Testis (tissue), 2 donors: ENCODE measurements around the gene CABCOCO1.

Experiments used
- CTCF ChIP-seq, 3 experiments: fragments of 450-650 bp in 2 of 3; fragments of 200-600 bp in 1 of 3; sonication (generic) in 1 of 3; IDR thresholded peaks; one replicate each; pipeline ENCODE4 v1.5.1; 2016 to 2019; ENCODE audit warnings: antibody characterized with exemption in 3 of 3, mild to moderate bottlenecking in 2 of 3, moderate library complexity in 1 of 3
- POLR2A ChIP-seq: fragments of 450-650 bp; IDR thresholded peaks from one replicate; pipeline ENCODE4 v1.6.1; 2017; ENCODE audit warnings: antibody characterized with exemption, mild to moderate bottlenecking, moderate library complexity

DNA sequence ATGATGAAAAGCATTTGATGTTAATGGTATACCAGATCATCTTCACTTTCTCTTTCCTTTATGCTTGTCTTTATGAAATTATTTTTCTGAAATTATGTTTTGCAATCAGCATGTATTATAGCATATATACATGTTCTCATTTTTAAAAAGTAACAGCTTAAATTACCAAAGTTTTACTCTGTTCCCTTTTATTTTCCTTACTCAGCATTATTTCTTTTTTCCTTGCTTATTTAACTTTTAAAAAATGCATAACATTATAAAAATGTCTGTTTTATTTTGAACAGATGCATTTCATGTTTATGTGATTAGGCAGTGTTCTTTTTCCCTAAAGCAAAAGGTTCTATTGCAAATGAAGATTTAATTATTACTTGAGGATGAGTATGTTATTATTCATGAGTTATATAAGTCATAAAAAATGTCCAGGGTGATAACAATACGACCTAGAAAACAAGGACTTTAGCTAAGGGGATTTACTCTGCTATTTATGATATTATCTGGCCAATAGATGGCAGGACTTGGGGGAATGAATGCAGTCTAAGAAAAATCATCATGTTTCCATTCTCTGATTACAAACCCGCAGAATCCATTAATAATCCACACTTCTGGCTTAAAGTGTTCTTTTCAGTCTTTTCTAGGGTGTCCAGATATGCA, 38.5 kb downstream of the CABCOCO1 start:
- TF ChIP-seq CTCF (IDR thresholded peaks at IDR 0.05) (no peak), POLR2A (no peak)
